OCI-LY3 (cell line): ENCODE results near the gene SP140.

Experiments used
- H2AFZ ChIP-seq: fragments of 200-600, 300-600 bp; shearing (Covaris generic); 2 replicates; pipeline ENCODE4 v1.6.0; 2014; ENCODE audit warnings: antibody characterized with exemption, low read depth, low read length
- H3K27ac ChIP-seq: fragments of 200-600, 300-600 bp; sonication (generic); 2 replicates; pipeline ENCODE4 v1.5.1; 2014; ENCODE audit warnings: mild to moderate bottlenecking, low read length, moderate library complexity, mixed read lengths
- H3K27me3 ChIP-seq: fragments of 200-600, 300-600 bp; sonication (generic); 2 replicates; pipeline ENCODE4 v1.6.1; 2014; ENCODE audit warnings: low read depth, low read length, mixed read lengths
- H3K36me3 ChIP-seq: fragments of 200-600, 300-600 bp; sonication (generic); replicated peaks from 2 replicates; pipeline ENCODE3; 2014; ENCODE audit warnings: low read depth, low read length, mixed read lengths
- H3K4me1 ChIP-seq: fragments of 300-600, 200-600 bp; sonication (generic); 2 replicates; pipeline ENCODE4 v1.6.1; 2014; ENCODE audit warnings: low read length, mixed read lengths
- H3K4me2 ChIP-seq: fragments of 200-600, 300-600 bp; sonication (generic); 2 replicates; pipeline ENCODE4 v1.6.1; 2014; ENCODE audit warnings: low read length, mixed read lengths
- H3K4me3 ChIP-seq: fragments of 300-600, 200-600 bp; sonication (generic); 2 replicates; pipeline ENCODE4 v1.5.1; 2014; ENCODE audit warnings: antibody characterized with exemption, mild to moderate bottlenecking, low read length, moderate library complexity
- H3K79me2 ChIP-seq: fragments of 300-600, 200-600 bp; shearing (Covaris generic); 2 replicates; pipeline ENCODE4 v1.6.1; 2014; ENCODE audit warnings: mild to moderate bottlenecking, low read length, mixed read lengths
- H3K9ac ChIP-seq: fragments of 300-600, 200-600 bp; shearing (Covaris generic); 2 replicates; pipeline ENCODE4 v1.6.0; 2014; ENCODE audit warnings: mild to moderate bottlenecking, low read length, moderate library complexity
- H3K9me3 ChIP-seq: fragments of 200-600, 300-600 bp; shearing (Covaris generic); 2 replicates; pipeline ENCODE4 v1.6.1; 2014; ENCODE audit warnings: low read length, mixed read lengths; ENCODE audit not compliant: insufficient read depth
- H4K20me1 ChIP-seq: fragments of 200-600, 300-600 bp; sonication (generic); 2 replicates; pipeline ENCODE4 v1.6.1; 2016; ENCODE audit warnings: low read length, mixed read lengths; ENCODE audit not compliant: insufficient read depth
- CTCF ChIP-seq: fragments of 200-600, 300-600 bp; sonication (generic); IDR thresholded peaks from 2 replicates; pipeline ENCODE4 v1.5.1; 2014; ENCODE audit warnings: antibody characterized with exemption, low read length, low read depth
- EZH2phosphoT487 ChIP-seq: fragments of 200-600 bp; shearing (Covaris generic); IDR thresholded peaks from 2 replicates; pipeline ENCODE4 v1.6.1; 2018; ENCODE audit warnings: antibody characterized with exemption, mixed run types, low read depth

Gene SP140

GRCh38 chr2:230205034-230205433 is 20.5 kb upstream of the SP140 start:
- Histone ChIP-seq H2AFZ (no peak overlapping the region), H3K4me1 (peaks cover 89% of the 10 kb centered on the region), H3K4me2 (peak overlapping the region; percentile 75), H3K27me3 (no peaks in the 10 kb centered on the region), H3K9ac (peak overlapping the region; percentile 74), H3K9me3 (no peaks in the 10 kb centered on the region), H3K4me3 (peak overlapping the region; percentile 62), H3K79me2 (peaks cover 24% of the 10 kb centered on the region), H3K36me3 (peaks cover 65% of the 10 kb centered on the region), H3K27ac (peak overlapping the region; percentile 96), H4K20me1 (peaks cover 3% of the 10 kb centered on the region; the same call in 1 of the 2 replicates)
- TF ChIP-seq EZH2phosphoT487 = no peak
- no peak for TF ChIP-seq CTCF

GRCh38 chr2:230205721-230206120 is 19.8 kb upstream of the SP140 start:
- Histone ChIP-seq H3K36me3 (peaks cover 65% of the 10 kb centered on the region), H3K9ac (peak overlapping the region; percentile 74), H3K9me3 (no peaks in the 10 kb centered on the region), H3K79me2 (peaks cover 28% of the 10 kb centered on the region), H2AFZ (no peak overlapping the region), H3K27me3 (no peaks in the 10 kb centered on the region), H3K27ac (peak overlapping the region; percentile 96), H4K20me1 (peaks cover 3% of the 10 kb centered on the region; the same call in 1 of the 2 replicates), H3K4me3 (peak overlapping the region; percentile 58), H3K4me2 (peak overlapping the region; percentile 75), H3K4me1 (peaks cover 95% of the 10 kb centered on the region)
- no peak for TF ChIP-seq CTCF
- no peak for TF ChIP-seq EZH2phosphoT487

GRCh38 chr2:230208576-230208975 is 17.0 kb upstream of the SP140 start:
- H3K4me1 ChIP-seq = peaks cover 77% of the 10 kb centered on the region
- no peaks in the 10 kb centered on the region for H3K9me3 ChIP-seq
- H2AFZ ChIP-seq = no peak overlapping the region
- H3K79me2 ChIP-seq = peaks cover 26% of the 10 kb centered on the region
- H3K36me3 ChIP-seq = peaks cover 83% of the 10 kb centered on the region
- no peak for TF ChIP-seq CTCF
- TF ChIP-seq EZH2phosphoT487 = no peak
- H3K4me2 ChIP-seq = no peak overlapping the region
- no peak overlapping the region for H3K9ac ChIP-seq
- H3K4me3 ChIP-seq = no peak overlapping the region
- no peaks in the 10 kb centered on the region for H3K27me3 ChIP-seq
- no peak overlapping the region for H3K27ac ChIP-seq
- peaks cover 3% of the 10 kb centered on the region; the same call in 1 of the 2 replicates for H4K20me1 ChIP-seq

- Histone ChIP-seq H3K9me3 (no peaks in the 10 kb centered on the region), H3K4me3 (peak overlapping the region; percentile 42), H3K27ac (peak overlapping the region; percentile 80), H3K27me3 (no peaks in the 10 kb centered on the region), H3K4me1 (peaks cover 67% of the 10 kb centered on the region), H3K4me2 (peak overlapping the region; percentile 69), H4K20me1 (peaks cover 3% of the 10 kb centered on the region; the same call in 1 of the 2 replicates), H3K79me2 (peaks cover 21% of the 10 kb centered on the region), H3K9ac (peak overlapping the region; percentile 41), H2AFZ (no peak overlapping the region), H3K36me3 (peaks cover 88% of the 10 kb centered on the region)
- TF ChIP-seq EZH2phosphoT487 (no peak), CTCF (no peak)
Measured at GRCh38 chr2:230209422-230210051, 16.0 kb upstream of the SP140 start.
